HepG2 (cell line): Measurements from ENCODE around the gene GNB4. TPM values are rescaled to one million over a fixed set of nuclear protein-coding genes. Genes with fewer than 3 reads are reported as not detected.

Experiments used
- AHR ChIP-seq: IDR thresholded peaks from 2 replicates; pipeline ENCODE4 v1.6.1; 2018; ENCODE audit warnings: missing genetic modification reagents, missing compliant biosample characterization
- ARID4A ChIP-seq: sonication (generic); formaldehyde crosslinking; IDR thresholded peaks from 2 replicates; pipeline ENCODE4 v1.5.0; 2020; ENCODE audit warnings: mild to moderate bottlenecking, missing genetic modification reagents, borderline replicate concordance
- CBFB ChIP-seq: sonication (generic); formaldehyde crosslinking; IDR thresholded peaks from 2 replicates; pipeline ENCODE4 v1.4.0; 2020; ENCODE audit warnings: missing genetic modification reagents
- FOXK1 ChIP-seq: sonication (generic); formaldehyde crosslinking; IDR thresholded peaks from 2 replicates; pipeline ENCODE4 v1.4.0; 2020; ENCODE audit warnings: low read depth, missing genetic modification reagents, borderline replicate concordance
- HDAC1 ChIP-seq: sonication (generic); formaldehyde crosslinking; IDR thresholded peaks from 2 replicates; pipeline ENCODE4 v1.5.1; 2020; ENCODE audit warnings: mild to moderate bottlenecking, missing genetic modification reagents
- HHEX ChIP-seq: IDR thresholded peaks from 2 replicates; pipeline ENCODE4 v1.6.1; 2016; ENCODE audit warnings: control low read depth
- HINFP ChIP-seq: sonication (generic); formaldehyde crosslinking; IDR thresholded peaks from 2 replicates; pipeline ENCODE4 v1.4.0; 2020; ENCODE audit warnings: low read depth, mild to moderate bottlenecking, missing genetic modification reagents
- MTF1 ChIP-seq: sonication (generic); formaldehyde crosslinking; IDR thresholded peaks from 2 replicates; pipeline ENCODE4 v1.5.0; 2020; ENCODE audit warnings: missing genetic modification reagents
- ZNF225 ChIP-seq: sonication (generic); formaldehyde crosslinking; IDR thresholded peaks from 2 replicates; pipeline ENCODE4 v1.4.0; 2020; ENCODE audit warnings: mild to moderate bottlenecking, missing genetic modification reagents
- ZNF263 ChIP-seq: sonication (generic); formaldehyde crosslinking; IDR thresholded peaks from 2 replicates; pipeline ENCODE4 v1.4.0; 2020; ENCODE audit warnings: missing genetic modification reagents
- ZNF777 ChIP-seq: sonication (generic); formaldehyde crosslinking; IDR thresholded peaks from 2 replicates; pipeline ENCODE4 v1.4.0; 2020; ENCODE audit warnings: missing genetic modification reagents
- polyA plus RNA-seq, 8 experiments: library from polyadenylated mRNA; depleted of rRNA in 3 of 8; stranded (reverse) in 7 of 8; unstranded in 1 of 8; fragments of >200 nt; fragmentation: Illumina TruSeq in 4 of 8; extraction: Trizol in 4 of 8; gene quantifications; 2 replicates each; pipeline versions ENCODE4 v1.2.1 to v1.2.3, GENCODE V29; 2011 to 2016; ENCODE audit warnings: low read depth in 4 of 8, missing spikeins in 1 of 8, mixed read lengths in 1 of 8; ENCODE audit not compliant: insufficient read depth in 1 of 8
- total RNA-seq, 5 experiments: library from RNA; depleted of rRNA; stranded (reverse); fragments of >200 nt; fragmentation: Illumina TruSeq; extraction: Trizol; gene quantifications; 2 replicates each; pipeline ENCODE4 v1.2.3, GENCODE V29; 2016; ENCODE audit warnings: low read depth in 1 of 5
- TF ChIP-seq, protein P1 (sequence below): IDR thresholded peaks from 2 replicates; pipeline ENCODE4 v1.6.1; 2016; ENCODE audit warnings: missing compliant biosample characterization, missing genetic modification reagents, borderline replicate concordance
- TF ChIP-seq, protein P2 (sequence below): sonication (generic); formaldehyde crosslinking; IDR thresholded peaks from 2 replicates; pipeline ENCODE4 v1.8.0; 2022; ENCODE audit warnings: low read depth, missing genetic modification reagents
- TF ChIP-seq, protein P3 (sequence below): sonication (generic); formaldehyde crosslinking; IDR thresholded peaks from 2 replicates; pipeline ENCODE4 v1.5.0; 2020; ENCODE audit warnings: mild to moderate bottlenecking, missing genetic modification reagents
- TF ChIP-seq, protein P4 (sequence below): sonication (generic); formaldehyde crosslinking; IDR thresholded peaks from 2 replicates; pipeline ENCODE4 v1.4.0; 2020; ENCODE audit warnings: low read depth, missing genetic modification reagents

GNB4 gene
- total and polyA plus RNA-seq, 2 of the 13 experiments (the other 11 are each of a cell fraction or from before 2014, with no cell fraction given): 0.07 to 0.13 TPM

DNA sequence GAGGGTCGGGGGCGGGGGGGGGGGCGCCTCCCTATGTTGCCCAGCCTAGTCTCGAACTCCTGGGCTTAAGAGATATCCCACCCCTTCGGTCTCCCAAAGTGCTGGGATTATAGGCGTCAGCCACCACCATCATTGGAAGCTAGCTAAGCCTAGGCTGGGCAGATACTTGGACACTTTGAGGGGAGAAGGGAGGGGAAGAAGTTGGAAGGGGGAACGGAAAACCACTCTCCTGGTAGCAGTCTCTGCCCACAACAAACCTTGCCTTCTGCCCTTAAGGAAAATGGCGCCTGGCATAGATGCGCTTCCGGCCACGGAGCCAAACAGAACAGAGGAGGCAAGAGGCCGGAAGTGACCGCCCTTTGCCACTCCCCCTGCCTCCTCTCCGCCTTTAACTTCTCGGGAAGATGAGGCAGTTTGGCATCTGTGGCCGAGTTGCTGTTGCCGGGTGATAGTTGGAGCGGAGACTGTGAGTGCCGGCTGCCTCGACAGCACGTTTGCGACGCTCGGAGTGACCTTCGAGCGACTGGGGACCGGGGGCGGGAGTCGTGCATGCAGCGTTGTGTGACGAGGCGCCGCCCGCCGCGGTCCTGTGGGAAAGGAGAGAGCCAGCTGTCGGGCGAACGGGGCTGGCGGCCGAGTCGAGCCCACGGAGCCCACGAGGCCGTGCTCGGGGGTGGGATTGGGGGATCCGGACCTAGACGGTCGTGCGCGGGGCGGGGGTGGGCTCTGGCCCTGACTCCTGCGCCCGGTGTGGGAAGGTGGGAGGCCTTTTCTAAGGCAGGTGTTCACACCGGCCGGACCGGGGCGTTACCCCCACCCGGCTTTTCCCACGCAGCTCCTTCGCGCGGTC, 103.7 kb downstream of the GNB4 start, which contains the start of gene MFN1 (continued):
- TF ChIP-seq, protein P1, sequence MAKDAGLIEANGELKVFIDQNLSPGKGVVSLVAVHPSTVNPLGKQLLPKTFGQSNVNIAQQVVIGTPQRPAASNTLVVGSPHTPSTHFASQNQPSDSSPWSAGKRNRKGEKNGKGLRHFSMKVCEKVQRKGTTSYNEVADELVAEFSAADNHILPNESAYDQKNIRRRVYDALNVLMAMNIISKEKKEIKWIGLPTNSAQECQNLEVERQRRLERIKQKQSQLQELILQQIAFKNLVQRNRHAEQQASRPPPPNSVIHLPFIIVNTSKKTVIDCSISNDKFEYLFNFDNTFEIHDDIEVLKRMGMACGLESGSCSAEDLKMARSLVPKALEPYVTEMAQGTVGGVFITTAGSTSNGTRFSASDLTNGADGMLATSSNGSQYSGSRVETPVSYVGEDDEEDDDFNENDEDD (CRISPR knock-in tag): peak; percentile 49; the same call in 1 of the 2 replicates
- TF ChIP-seq FOXK1 (CRISPR knock-in tag) (no peak), HDAC1 (CRISPR knock-in tag) (peak; percentile 46; the same call in 1 of the 2 replicates), ZNF225 (no peak), CBFB (CRISPR knock-in tag) (no peak), MTF1 (no peak), AHR (CRISPR knock-in tag) (no peak), HINFP (CRISPR knock-in tag) (no peak), ARID4A (CRISPR knock-in tag) (peak; percentile 89), ZNF777 (CRISPR knock-in tag) (peak; percentile 83), ZNF263 (no peak), HHEX (CRISPR knock-in tag) (no peak)
- TF ChIP-seq, protein P2, sequence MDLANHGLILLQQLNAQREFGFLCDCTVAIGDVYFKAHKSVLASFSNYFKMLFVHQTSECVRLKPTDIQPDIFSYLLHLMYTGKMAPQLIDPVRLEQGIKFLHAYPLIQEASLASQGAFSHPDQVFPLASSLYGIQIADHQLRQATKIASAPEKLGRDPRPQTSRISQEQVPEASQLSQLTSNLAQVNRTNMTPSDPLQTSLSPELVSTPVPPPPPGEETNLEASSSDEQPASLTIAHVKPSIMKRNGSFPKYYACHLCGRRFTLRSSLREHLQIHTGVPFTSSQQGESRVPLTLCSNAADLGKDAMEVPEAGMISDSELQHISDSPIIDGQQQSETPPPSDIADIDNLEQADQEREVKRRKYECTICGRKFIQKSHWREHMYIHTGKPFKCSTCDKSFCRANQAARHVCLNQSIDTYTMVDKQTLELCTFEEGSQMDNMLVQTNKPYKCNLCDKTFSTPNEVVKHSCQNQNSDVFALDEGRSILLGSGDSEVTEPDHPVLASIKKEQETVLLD (CRISPR knock-in tag): no peak
- TF ChIP-seq, protein P3, sequence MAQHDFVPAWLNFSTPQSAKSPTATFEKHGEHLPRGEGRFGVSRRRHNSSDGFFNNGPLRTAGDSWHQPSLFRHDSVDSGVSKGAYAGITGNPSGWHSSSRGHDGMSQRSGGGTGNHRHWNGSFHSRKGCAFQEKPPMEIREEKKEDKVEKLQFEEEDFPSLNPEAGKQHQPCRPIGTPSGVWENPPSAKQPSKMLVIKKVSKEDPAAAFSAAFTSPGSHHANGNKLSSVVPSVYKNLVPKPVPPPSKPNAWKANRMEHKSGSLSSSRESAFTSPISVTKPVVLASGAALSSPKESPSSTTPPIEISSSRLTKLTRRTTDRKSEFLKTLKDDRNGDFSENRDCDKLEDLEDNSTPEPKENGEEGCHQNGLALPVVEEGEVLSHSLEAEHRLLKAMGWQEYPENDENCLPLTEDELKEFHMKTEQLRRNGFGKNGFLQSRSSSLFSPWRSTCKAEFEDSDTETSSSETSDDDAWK (CRISPR knock-in tag): no peak
- TF ChIP-seq, protein P4, sequence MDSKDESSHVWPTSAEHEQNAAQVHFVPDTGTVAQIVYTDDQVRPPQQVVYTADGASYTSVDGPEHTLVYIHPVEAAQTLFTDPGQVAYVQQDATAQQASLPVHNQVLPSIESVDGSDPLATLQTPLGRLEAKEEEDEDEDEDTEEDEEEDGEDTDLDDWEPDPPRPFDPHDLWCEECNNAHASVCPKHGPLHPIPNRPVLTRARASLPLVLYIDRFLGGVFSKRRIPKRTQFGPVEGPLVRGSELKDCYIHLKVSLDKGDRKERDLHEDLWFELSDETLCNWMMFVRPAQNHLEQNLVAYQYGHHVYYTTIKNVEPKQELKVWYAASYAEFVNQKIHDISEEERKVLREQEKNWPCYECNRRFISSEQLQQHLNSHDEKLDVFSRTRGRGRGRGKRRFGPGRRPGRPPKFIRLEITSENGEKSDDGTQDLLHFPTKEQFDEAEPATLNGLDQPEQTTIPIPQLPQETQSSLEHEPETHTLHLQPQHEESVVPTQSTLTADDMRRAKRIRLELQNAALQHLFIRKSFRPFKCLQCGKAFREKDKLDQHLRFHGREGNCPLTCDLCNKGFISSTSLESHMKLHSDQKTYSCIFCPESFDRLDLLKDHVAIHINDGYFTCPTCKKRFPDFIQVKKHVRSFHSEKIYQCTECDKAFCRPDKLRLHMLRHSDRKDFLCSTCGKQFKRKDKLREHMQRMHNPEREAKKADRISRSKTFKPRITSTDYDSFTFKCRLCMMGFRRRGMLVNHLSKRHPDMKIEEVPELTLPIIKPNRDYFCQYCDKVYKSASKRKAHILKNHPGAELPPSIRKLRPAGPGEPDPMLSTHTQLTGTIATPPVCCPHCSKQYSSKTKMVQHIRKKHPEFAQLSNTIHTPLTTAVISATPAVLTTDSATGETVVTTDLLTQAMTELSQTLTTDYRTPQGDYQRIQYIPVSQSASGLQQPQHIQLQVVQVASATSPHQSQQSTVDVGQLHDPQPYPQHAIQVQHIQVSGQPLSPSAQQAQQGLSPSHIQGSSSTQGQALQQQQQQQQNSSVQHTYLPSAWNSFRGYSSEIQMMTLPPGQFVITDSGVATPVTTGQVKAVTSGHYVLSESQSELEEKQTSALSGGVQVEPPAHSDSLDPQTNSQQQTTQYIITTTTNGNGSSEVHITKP (CRISPR knock-in tag): peak; percentile 23; the same call in 1 of the 2 replicates
